Measurements from ENCODE around the gene CYP27B1. TPM values are rescaled to one million over a fixed set of nuclear protein-coding genes. Genes with fewer than 3 reads are reported as not detected.

Gene CYP27B1
- total and polyA plus RNA-seq, 10 of the 15 experiments (the other 5 are each of a cell fraction or from before 2014, with no cell fraction given): 0.10 to 2.7 (median 1.1) TPM

DNA sequence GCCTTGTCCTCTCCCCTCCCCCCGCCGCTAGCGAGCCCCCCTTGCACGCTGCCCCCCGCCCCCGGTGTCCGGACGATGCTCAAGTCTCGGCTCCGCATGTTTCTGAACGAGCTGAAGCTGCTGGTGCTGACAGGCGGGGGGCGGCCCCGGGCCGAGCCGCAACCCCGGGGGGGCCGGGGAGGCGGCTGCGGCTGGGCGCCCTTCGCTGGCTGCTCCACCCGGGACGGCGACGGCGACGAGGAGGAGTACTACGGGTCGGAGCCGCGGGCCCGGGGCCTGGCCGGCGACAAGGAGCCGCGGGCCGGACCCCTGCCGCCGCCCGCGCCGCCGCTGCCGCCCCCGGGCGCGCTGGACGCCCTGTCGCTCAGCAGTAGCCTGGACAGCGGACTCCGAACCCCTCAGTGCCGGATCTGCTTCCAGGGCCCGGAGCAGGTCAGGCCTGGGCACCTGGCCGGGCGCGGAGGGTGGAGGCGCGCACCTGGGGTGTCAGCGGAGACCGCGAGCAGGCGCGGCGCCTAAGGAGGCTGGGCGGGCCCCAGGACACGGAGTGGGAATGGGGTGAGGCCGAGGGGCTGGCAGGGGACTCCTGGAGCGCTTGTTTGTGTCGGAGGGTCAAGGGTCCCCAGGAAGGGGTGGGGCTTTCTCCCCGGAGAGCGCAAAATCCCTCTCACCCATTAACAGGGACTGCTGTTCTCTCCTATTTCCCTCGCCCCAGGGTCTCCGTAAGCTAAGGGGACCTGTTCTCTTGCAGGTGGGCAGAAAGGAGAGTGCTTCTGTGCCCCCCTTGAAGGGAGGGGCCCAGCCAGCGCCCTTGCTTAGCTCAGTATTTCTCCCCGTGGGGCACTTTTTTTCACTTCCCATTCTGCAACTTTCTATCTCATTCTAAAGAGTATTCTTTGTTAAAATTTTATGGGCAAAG is 11.2 kb downstream of the CYP27B1 start (continued):
- no peak for TF ChIP-seq ELK1 (IDR thresholded peaks at IDR 0.05; ENCODE audit: low read depth, low read length)
- no peak for TF ChIP-seq JUNB (IDR thresholded peaks at IDR 0.05)
- TF ChIP-seq, protein P1, sequence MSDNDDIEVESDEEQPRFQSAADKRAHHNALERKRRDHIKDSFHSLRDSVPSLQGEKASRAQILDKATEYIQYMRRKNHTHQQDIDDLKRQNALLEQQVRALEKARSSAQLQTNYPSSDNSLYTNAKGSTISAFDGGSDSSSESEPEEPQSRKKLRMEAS (IDR thresholded peaks at IDR 0.05; ENCODE audit: low read depth, low read length): no peak
- TF ChIP-seq CBX5 (IDR thresholded peaks at IDR 0.05; ENCODE audit: low read depth): no peak
- no peak for TF ChIP-seq SMAD1 (IDR thresholded peaks at IDR 0.05; ENCODE audit: low read depth, partially characterized antibody)
- TF ChIP-seq, protein P2, sequence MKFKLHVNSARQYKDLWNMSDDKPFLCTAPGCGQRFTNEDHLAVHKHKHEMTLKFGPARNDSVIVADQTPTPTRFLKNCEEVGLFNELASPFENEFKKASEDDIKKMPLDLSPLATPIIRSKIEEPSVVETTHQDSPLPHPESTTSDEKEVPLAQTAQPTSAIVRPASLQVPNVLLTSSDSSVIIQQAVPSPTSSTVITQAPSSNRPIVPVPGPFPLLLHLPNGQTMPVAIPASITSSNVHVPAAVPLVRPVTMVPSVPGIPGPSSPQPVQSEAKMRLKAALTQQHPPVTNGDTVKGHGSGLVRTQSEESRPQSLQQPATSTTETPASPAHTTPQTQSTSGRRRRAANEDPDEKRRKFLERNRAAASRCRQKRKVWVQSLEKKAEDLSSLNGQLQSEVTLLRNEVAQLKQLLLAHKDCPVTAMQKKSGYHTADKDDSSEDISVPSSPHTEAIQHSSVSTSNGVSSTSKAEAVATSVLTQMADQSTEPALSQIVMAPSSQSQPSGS (IDR thresholded peaks at IDR 0.05; ENCODE audit: low read length): no peak
- no peak for TF ChIP-seq TCF3 (IDR thresholded peaks at IDR 0.05; ENCODE audit: borderline replicate concordance, insufficient read depth, low read depth, low read length)
- TF ChIP-seq MYC (IDR thresholded peaks at IDR 0.05; ENCODE audit: insufficient read depth, insufficient read length, insufficient replicate concordance, low read length, severe bottlenecking): no peak
- no peak for TF ChIP-seq GABPA (IDR thresholded peaks at IDR 0.05; ENCODE audit: low read depth)
- TF ChIP-seq DPF2 (IDR thresholded peaks at IDR 0.05): peak; percentile 42; the same call in 1 of the 2 replicates
- TF ChIP-seq EED (IDR thresholded peaks at IDR 0.05; ENCODE audit: low read depth): no peak
- no peak for TF ChIP-seq MEF2A (IDR thresholded peaks at IDR 0.05; ENCODE audit: insufficient read depth, low read depth, low read length)
- no peak for TF ChIP-seq BCL11A (IDR thresholded peaks at IDR 0.05; ENCODE audit: low read depth, low read length)
- no peak for TF ChIP-seq KAT2A (conservative IDR thresholded peaks at IDR 0.05; ENCODE audit: control insufficient read depth, low read depth, low read length)
- TF ChIP-seq IKZF1 (conservative IDR thresholded peaks at IDR 0.05): peak; percentile 41
- no peak for TF ChIP-seq ZNF274 (IDR thresholded peaks at IDR 0.05; ENCODE audit: insufficient read depth, insufficient read length)
- TF ChIP-seq CHD4 (IDR thresholded peaks at IDR 0.05): no peak
- TF ChIP-seq NR2F1 (conservative IDR thresholded peaks at IDR 0.05): peak; percentile 85
- no peak for TF ChIP-seq PAX5 (IDR thresholded peaks at IDR 0.05; ENCODE audit: borderline replicate concordance, low read depth, low read length)
- peak; percentile 33; the same call in 1 of the 2 replicates for TF ChIP-seq BACH1 (IDR thresholded peaks at IDR 0.05; ENCODE audit: borderline replicate concordance)
- TF ChIP-seq, protein P3, sequence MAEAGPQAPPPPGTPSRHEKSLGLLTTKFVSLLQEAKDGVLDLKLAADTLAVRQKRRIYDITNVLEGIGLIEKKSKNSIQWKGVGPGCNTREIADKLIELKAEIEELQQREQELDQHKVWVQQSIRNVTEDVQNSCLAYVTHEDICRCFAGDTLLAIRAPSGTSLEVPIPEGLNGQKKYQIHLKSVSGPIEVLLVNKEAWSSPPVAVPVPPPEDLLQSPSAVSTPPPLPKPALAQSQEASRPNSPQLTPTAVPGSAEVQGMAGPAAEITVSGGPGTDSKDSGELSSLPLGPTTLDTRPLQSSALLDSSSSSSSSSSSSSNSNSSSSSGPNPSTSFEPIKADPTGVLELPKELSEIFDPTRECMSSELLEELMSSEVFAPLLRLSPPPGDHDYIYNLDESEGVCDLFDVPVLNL (IDR thresholded peaks at IDR 0.05; ENCODE audit: low read depth, low read length): no peak
- TF ChIP-seq ZNF217 (IDR thresholded peaks at IDR 0.05): 0 out of 2 replicates have a peak, but pooled peaks have one; percentile 39
- no peak for TF ChIP-seq RELA (IDR thresholded peaks at IDR 0.05; ENCODE audit: borderline replicate concordance, partially characterized antibody)
- TF ChIP-seq GATAD2B (conservative IDR thresholded peaks at IDR 0.05; ENCODE audit: low read depth): peak; percentile 43; the same call in 1 of the 2 replicates
- TF ChIP-seq CEBPB (IDR thresholded peaks at IDR 0.05; ENCODE audit: borderline replicate concordance in 1 of 2, low read depth in 2 of 2, low read length in 2 of 2): no peak
- TF ChIP-seq, protein P4, sequence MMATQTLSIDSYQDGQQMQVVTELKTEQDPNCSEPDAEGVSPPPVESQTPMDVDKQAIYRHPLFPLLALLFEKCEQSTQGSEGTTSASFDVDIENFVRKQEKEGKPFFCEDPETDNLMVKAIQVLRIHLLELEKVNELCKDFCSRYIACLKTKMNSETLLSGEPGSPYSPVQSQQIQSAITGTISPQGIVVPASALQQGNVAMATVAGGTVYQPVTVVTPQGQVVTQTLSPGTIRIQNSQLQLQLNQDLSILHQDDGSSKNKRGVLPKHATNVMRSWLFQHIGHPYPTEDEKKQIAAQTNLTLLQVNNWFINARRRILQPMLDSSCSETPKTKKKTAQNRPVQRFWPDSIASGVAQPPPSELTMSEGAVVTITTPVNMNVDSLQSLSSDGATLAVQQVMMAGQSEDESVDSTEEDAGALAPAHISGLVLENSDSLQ (IDR thresholded peaks at IDR 0.05): no peak
- no peak for TF ChIP-seq IRF4 (IDR thresholded peaks at IDR 0.05; ENCODE audit: low read depth, low read length)

Measured in GM12878 (cell line).